Activated T-cell treated with anti-CD3 and anti-CD28 coated beads, Interleukin-2, amount 50 U/mL, for 72 hours (primary cell): ENCODE data around the gene TRABD2B. TPM values are rescaled to one million over a fixed set of nuclear protein-coding genes. Genes with fewer than 3 reads are reported as not detected.

Source experiments
- ATAC-seq, 2 donors: fragments of 150-1000 bp; cut with Tn5 transposase; replicated peaks in 1 of 2; 2 replicates each; pipeline ENCODE4 v1.10.0; 2021; ENCODE audit warnings: moderate library complexity in 2 of 2, mild to moderate bottlenecking in 1 of 2
- DNase-seq, 2 donors: peaks; one replicate each; pipeline ENCODE4 v3.0.0; 2021 to 2022; ENCODE audit warnings: mixed read lengths in 1 of 2
- H3K27ac Mint-ChIP-seq: one replicate; pipeline ENCODE4 v1.8.0; 2022; ENCODE audit warnings: mild to moderate bottlenecking, moderate library complexity, mixed read lengths
- H3K27me3 Mint-ChIP-seq: one replicate; pipeline ENCODE4 v1.8.0; 2022; ENCODE audit warnings: low read depth, mixed read lengths
- H3K36me3 Mint-ChIP-seq, 2 donors: one replicate each; pipeline ENCODE4 v1.8.0; 2022; ENCODE audit warnings: mixed read lengths in 2 of 2, mild to moderate bottlenecking in 1 of 2; ENCODE audit not compliant: insufficient read depth in 2 of 2
- H3K4me1 Mint-ChIP-seq: one replicate; pipeline ENCODE4 v1.8.0; 2022; ENCODE audit warnings: low read depth, mixed read lengths
- H3K4me3 Mint-ChIP-seq, 2 donors: one replicate each; pipeline ENCODE4 v1.8.0; 2022; ENCODE audit warnings: mild to moderate bottlenecking in 2 of 2, mixed read lengths in 2 of 2, moderate library complexity in 2 of 2
- H3K9me3 Mint-ChIP-seq, 2 donors: one replicate each; pipeline ENCODE4 v1.8.0; 2022; ENCODE audit warnings: mixed read lengths in 2 of 2
- total RNA-seq, 2 donors: library from RNA; stranded (reverse); gene quantifications; one replicate each; pipeline ENCODE4 v1.2.3, GENCODE V29; 2022

Gene TRABD2B
- total RNA-seq, 2 donors from 2014 or later = not detected

- H3K4me1 Mint-ChIP-seq = no peaks in the 10 kb centered on the region
- H3K27ac Mint-ChIP-seq = no peak overlapping the region
- no peaks in the 10 kb centered on the region for H3K9me3 Mint-ChIP-seq
- DNase-seq (no peak), ATAC-seq (no peak)
- H3K27me3 Mint-ChIP-seq = peaks cover 9% of the 10 kb centered on the region
- no peak overlapping the region for H3K4me3 Mint-ChIP-seq
- H3K36me3 Mint-ChIP-seq = no peaks in the 10 kb centered on the region
These were observed 235.8 kb downstream of the TRABD2B start for GRCh38 chr1:47761201-47761930.

GRCh38 chr1:47759936-47760629 lies 237.1 kb downstream of the TRABD2B start:
- H3K4me3 Mint-ChIP-seq = no peak overlapping the region
- ATAC-seq (no peak), DNase-seq (no peak)
- no peaks in the 10 kb centered on the region for H3K36me3 Mint-ChIP-seq
- no peaks in the 10 kb centered on the region for H3K9me3 Mint-ChIP-seq
- peaks cover 9% of the 10 kb centered on the region for H3K27me3 Mint-ChIP-seq
- H3K4me1 Mint-ChIP-seq = no peaks in the 10 kb centered on the region
- H3K27ac Mint-ChIP-seq = no peak overlapping the region

GRCh38 chr1:47759251-47759935 lies 237.8 kb downstream of the TRABD2B start:
- no peak for ATAC-seq
- DNase-seq = no peak
- H3K4me1 Mint-ChIP-seq = no peaks in the 10 kb centered on the region
- H3K36me3 Mint-ChIP-seq = no peaks in the 10 kb centered on the region
- H3K27me3 Mint-ChIP-seq = peaks cover 9% of the 10 kb centered on the region
- H3K27ac Mint-ChIP-seq = no peak overlapping the region
- H3K9me3 Mint-ChIP-seq = no peaks in the 10 kb centered on the region
- no peak overlapping the region for H3K4me3 Mint-ChIP-seq

GRCh38 chr1:47758341-47759250 lies 238.6 kb downstream of the TRABD2B start:
- Mint-ChIP-seq H3K9me3 (no peaks in the 10 kb centered on the region), H3K27me3 (peaks cover 9% of the 10 kb centered on the region), H3K4me1 (no peaks in the 10 kb centered on the region), H3K27ac (no peak overlapping the region), H3K4me3 (no peak overlapping the region), H3K36me3 (no peaks in the 10 kb centered on the region)
- ATAC-seq (no peak), DNase-seq (no peak)

GRCh38 chr1:47757226-47757975 lies 239.8 kb downstream of the TRABD2B start:
- H3K27ac Mint-ChIP-seq = no peak overlapping the region
- DNase-seq (no peak), ATAC-seq (no peak)
- no peaks in the 10 kb centered on the region for H3K4me1 Mint-ChIP-seq
- H3K36me3 Mint-ChIP-seq = no peaks in the 10 kb centered on the region
- peaks cover 9% of the 10 kb centered on the region for H3K27me3 Mint-ChIP-seq
- H3K4me3 Mint-ChIP-seq = no peak overlapping the region
- H3K9me3 Mint-ChIP-seq = no peaks in the 10 kb centered on the region

- no peaks in the 10 kb centered on the region for H3K9me3 Mint-ChIP-seq
- no peaks in the 10 kb centered on the region for H3K36me3 Mint-ChIP-seq
- no peaks in the 10 kb centered on the region for H3K4me1 Mint-ChIP-seq
These were observed 240.8 kb downstream of the TRABD2B start for GRCh38 chr1:47756411-47756810.

GRCh38 chr1:47756006-47756405 lies 241.2 kb downstream of the TRABD2B start:
- no peak for DNase-seq
- no peaks in the 10 kb centered on the region for H3K9me3 Mint-ChIP-seq
- H3K27ac Mint-ChIP-seq = no peak overlapping the region
- H3K36me3 Mint-ChIP-seq = no peaks in the 10 kb centered on the region
- ATAC-seq = no peak
- no peaks in the 10 kb centered on the region for H3K4me1 Mint-ChIP-seq
- peaks cover 9% of the 10 kb centered on the region for H3K27me3 Mint-ChIP-seq
- H3K4me3 Mint-ChIP-seq = no peak overlapping the region

More at GRCh38 chr1:47756411-47756810, 240.8 kb downstream of the TRABD2B start:
- Mint-ChIP-seq H3K27me3 (peaks cover 9% of the 10 kb centered on the region), H3K4me3 (no peak overlapping the region), H3K27ac (no peak overlapping the region)
- ATAC-seq = no peak
- DNase-seq = no peak

GRCh38 chr1:47755101-47755990 lies 241.8 kb downstream of the TRABD2B start:
- Mint-ChIP-seq H3K27ac (no peak overlapping the region), H3K4me3 (no peak overlapping the region), H3K27me3 (peaks cover 9% of the 10 kb centered on the region), H3K36me3 (no peaks in the 10 kb centered on the region), H3K4me1 (no peaks in the 10 kb centered on the region), H3K9me3 (no peaks in the 10 kb centered on the region)
- ATAC-seq = peak in 1 of 2 donors; percentile 43
- peak; percentile 58 to 67 for DNase-seq

GRCh38 chr1:47754221-47754620 lies 243.0 kb downstream of the TRABD2B start:
- no peak for DNase-seq
- Mint-ChIP-seq H3K9me3 (no peaks in the 10 kb centered on the region), H3K36me3 (no peaks in the 10 kb centered on the region), H3K4me1 (no peaks in the 10 kb centered on the region), H3K4me3 (no peak overlapping the region), H3K27ac (no peak overlapping the region), H3K27me3 (peaks cover 1% of the 10 kb centered on the region)
- ATAC-seq = no peak

GRCh38 chr1:47753808-47754207 lies 243.4 kb downstream of the TRABD2B start:
- Mint-ChIP-seq H3K27ac (no peak overlapping the region), H3K27me3 (no peaks in the 10 kb centered on the region), H3K4me3 (no peak overlapping the region), H3K9me3 (no peaks in the 10 kb centered on the region), H3K4me1 (no peaks in the 10 kb centered on the region), H3K36me3 (no peaks in the 10 kb centered on the region)
- no peak for ATAC-seq
- DNase-seq = no peak

- H3K27ac Mint-ChIP-seq = no peak overlapping the region
These were observed 244.6 kb downstream of the TRABD2B start for GRCh38 chr1:47752559-47752958.

More at GRCh38 chr1:47752559-47752958, 244.6 kb downstream of the TRABD2B start:
- ATAC-seq (no peak), DNase-seq (no peak)
- no peaks in the 10 kb centered on the region for H3K27me3 Mint-ChIP-seq
- H3K36me3 Mint-ChIP-seq = no peaks in the 10 kb centered on the region
- no peaks in the 10 kb centered on the region for H3K9me3 Mint-ChIP-seq
- no peak overlapping the region for H3K4me3 Mint-ChIP-seq
- no peaks in the 10 kb centered on the region for H3K4me1 Mint-ChIP-seq
